ENCODE results near the gene UBTF. TPM values are rescaled to one million over a fixed set of nuclear protein-coding genes. Genes with fewer than 3 reads are reported as not detected.

Gene UBTF
- total and polyA plus RNA-seq, 4 donors: 31.9 to 75.5 (median 52.3) TPM

DNA sequence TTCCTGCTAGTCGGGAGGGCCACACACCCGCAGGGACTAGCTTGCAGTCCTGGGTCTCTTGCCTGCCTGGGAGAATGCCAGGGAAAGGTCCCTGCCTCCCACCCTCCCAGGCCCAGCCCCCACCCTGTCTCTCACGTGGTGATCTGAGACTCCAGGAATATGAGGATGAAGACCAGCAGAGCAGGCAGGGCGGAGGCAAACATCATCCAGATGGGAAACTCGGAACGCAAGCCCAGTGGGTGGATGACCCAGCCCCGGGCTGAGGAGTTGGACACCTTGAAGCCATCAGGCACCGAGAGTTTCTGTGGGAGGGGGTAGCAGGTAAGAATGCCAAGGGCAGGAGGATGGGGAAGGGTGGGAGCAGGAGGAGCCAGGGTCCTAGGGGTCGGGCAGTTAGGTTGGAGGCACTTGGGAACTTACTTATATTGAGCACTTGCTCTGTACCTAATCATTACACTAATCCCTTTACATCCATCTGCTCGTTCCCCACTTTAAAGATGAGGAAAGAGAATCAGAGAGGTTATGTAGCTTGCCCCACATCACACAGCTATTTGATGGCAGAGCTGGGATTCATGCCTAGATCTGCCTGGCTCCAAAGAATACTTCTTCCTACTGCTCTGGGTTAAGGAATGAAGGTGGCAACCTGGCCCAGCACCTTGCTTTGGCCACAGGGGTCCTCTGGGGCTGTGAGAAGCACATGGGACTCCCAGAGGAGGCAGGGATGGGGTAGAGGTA is 35.1 kb upstream of the UBTF start:
- no peak overlapping the region for H3K27ac ChIP-seq (ENCODE audit: low read depth in 1 of 2, low read length in 1 of 2)
- H3K27me3 ChIP-seq (ENCODE audit: control insufficient read depth in 3 of 3, insufficient read depth in 3 of 3, low read length in 2 of 3): no peaks in the 10 kb centered on the region
- no peaks in the 10 kb centered on the region for H3K36me3 ChIP-seq (ENCODE audit: control insufficient read depth in 4 of 4, insufficient read depth in 4 of 4, low read length in 4 of 4)
- no peaks in the 10 kb centered on the region for H3K9me3 ChIP-seq (ENCODE audit: control insufficient read depth in 4 of 4, insufficient read depth in 3 of 4, low read length in 3 of 4)
- ATAC-seq (ENCODE audit: insufficient read depth, low FRiP score): no peak
- WGBS, 2 donors: 66 to 79% methylated on average over 10 of the region's 10 CpGs
- no peak overlapping the region for H3K4me3 ChIP-seq
- TF ChIP-seq, protein P1, sequence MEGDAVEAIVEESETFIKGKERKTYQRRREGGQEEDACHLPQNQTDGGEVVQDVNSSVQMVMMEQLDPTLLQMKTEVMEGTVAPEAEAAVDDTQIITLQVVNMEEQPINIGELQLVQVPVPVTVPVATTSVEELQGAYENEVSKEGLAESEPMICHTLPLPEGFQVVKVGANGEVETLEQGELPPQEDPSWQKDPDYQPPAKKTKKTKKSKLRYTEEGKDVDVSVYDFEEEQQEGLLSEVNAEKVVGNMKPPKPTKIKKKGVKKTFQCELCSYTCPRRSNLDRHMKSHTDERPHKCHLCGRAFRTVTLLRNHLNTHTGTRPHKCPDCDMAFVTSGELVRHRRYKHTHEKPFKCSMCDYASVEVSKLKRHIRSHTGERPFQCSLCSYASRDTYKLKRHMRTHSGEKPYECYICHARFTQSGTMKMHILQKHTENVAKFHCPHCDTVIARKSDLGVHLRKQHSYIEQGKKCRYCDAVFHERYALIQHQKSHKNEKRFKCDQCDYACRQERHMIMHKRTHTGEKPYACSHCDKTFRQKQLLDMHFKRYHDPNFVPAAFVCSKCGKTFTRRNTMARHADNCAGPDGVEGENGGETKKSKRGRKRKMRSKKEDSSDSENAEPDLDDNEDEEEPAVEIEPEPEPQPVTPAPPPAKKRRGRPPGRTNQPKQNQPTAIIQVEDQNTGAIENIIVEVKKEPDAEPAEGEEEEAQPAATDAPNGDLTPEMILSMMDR (IDR thresholded peaks at IDR 0.05; ENCODE audit: control extremely low read depth, extremely low read depth): no peak
- no peaks in the 10 kb centered on the region for H3K4me1 ChIP-seq (ENCODE audit: control insufficient read depth in 5 of 5, insufficient read depth in 5 of 5, low read length in 5 of 5)
- no peak for DNase-seq
- H3K9ac ChIP-seq (ENCODE audit: insufficient read depth in 1 of 2, low read length in 2 of 2): no peak overlapping the region

DNA sequence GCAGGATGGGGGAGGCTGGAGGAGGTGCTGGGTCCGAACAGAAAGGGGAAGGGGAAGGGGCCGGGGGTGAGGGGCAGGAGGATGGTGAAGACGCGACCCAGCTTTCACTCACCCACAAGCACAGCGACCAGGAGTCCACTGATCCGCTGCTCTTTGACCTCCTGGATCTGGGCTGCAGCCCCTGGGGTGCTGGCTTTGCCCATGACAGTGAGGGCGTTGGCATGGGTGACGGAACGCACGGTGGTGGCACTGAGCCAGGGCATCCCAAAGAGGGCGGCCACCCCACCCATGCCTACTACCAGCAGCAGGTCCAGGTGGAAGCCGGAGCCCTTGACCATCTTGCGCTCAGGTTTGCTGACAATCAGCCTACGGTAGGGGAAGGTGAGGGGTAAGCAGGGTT is 33.5 kb upstream of the UBTF start:
- DNase-seq (no peak), ATAC-seq (ENCODE audit: insufficient read depth, low FRiP score) (no peak)
- Histone ChIP-seq H3K36me3 (ENCODE audit: control insufficient read depth in 4 of 4, insufficient read depth in 4 of 4, low read length in 4 of 4) (no peaks in the 10 kb centered on the region), H3K4me3 (no peak overlapping the region), H3K9ac (ENCODE audit: insufficient read depth in 1 of 2, low read length in 2 of 2) (no peak overlapping the region), H3K27ac (ENCODE audit: low read depth in 1 of 2, low read length in 1 of 2) (no peak overlapping the region), H3K9me3 (ENCODE audit: control insufficient read depth in 4 of 4, insufficient read depth in 3 of 4, low read length in 3 of 4) (no peaks in the 10 kb centered on the region), H3K4me1 (ENCODE audit: control insufficient read depth in 5 of 5, insufficient read depth in 5 of 5, low read length in 5 of 5) (peaks cover 0 to 3% (median 0%) of the 10 kb centered on the region in 5 donors), H3K27me3 (ENCODE audit: control insufficient read depth in 3 of 3, insufficient read depth in 3 of 3, low read length in 2 of 3) (no peaks in the 10 kb centered on the region)
- 79 to 83% methylated on average over 13 to 14 of the region's 14 CpGs for WGBS, 2 donors
- TF ChIP-seq, protein P1 (IDR thresholded peaks at IDR 0.05; ENCODE audit: control extremely low read depth, extremely low read depth): no peak

DNA sequence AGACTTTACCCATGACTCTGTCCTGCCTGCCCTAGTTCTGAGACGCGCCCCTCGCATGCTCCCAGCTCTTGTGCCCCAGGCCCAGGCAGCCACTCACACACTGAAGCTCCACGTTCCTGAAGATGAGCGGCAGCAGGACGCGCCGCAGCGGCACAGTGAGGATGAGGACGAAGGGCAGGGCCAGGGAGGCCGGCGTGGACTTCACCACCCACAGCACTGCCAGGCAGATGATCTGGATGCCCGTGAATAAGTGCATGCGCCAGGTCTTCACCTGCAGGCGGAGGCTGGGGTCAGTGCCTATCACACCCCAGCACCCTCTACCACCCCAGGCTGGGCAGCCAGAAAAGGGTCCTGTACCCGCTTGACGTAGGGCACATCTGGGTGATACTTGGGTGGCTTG is 31.6 kb upstream of the UBTF start:
- no peak for ATAC-seq (ENCODE audit: insufficient read depth, low FRiP score)
- Histone ChIP-seq H3K27ac (ENCODE audit: low read depth in 1 of 2, low read length in 1 of 2) (no peak overlapping the region), H3K4me1 (ENCODE audit: control insufficient read depth in 5 of 5, insufficient read depth in 5 of 5, low read length in 5 of 5) (peaks cover 0 to 13% (median 5%) of the 10 kb centered on the region in 5 donors), H3K4me3 (no peak overlapping the region), H3K36me3 (ENCODE audit: control insufficient read depth in 4 of 4, insufficient read depth in 4 of 4, low read length in 4 of 4) (no peaks in the 10 kb centered on the region), H3K9ac (ENCODE audit: insufficient read depth in 1 of 2, low read length in 2 of 2) (no peak overlapping the region), H3K9me3 (ENCODE audit: control insufficient read depth in 4 of 4, insufficient read depth in 3 of 4, low read length in 3 of 4) (no peaks in the 10 kb centered on the region), H3K27me3 (ENCODE audit: control insufficient read depth in 3 of 3, insufficient read depth in 3 of 3, low read length in 2 of 3) (no peaks in the 10 kb centered on the region)
- 92 to 97% methylated on average over 17 of the region's 17 CpGs for WGBS, 2 donors
- TF ChIP-seq, protein P1 (IDR thresholded peaks at IDR 0.05; ENCODE audit: control extremely low read depth, extremely low read depth): no peak
- no peak for DNase-seq
